Prostate gland (tissue), 2 donors: ENCODE measurements around the gene BTBD9. TPM values are rescaled to one million over a fixed set of nuclear protein-coding genes. Genes with fewer than 3 reads are reported as not detected.

Experiments
- DNase-seq: peaks from one replicate; pipeline ENCODE4 v3.0.0-alpha.2; 2019; ENCODE audit warnings: low spot score
- H3K27ac ChIP-seq, 2 donors: fragments of 200-600 bp; sonication (generic); 2 replicates each; pipeline ENCODE4 v1.5.1; 2017 to 2019
- H3K27me3 ChIP-seq: fragments of 200-600 bp; sonication (generic); replicated peaks from 2 replicates; pipeline ENCODE4 v1.5.1; 2019; ENCODE audit not compliant: insufficient read depth
- H3K36me3 ChIP-seq, 2 donors: fragments of 200-600 bp; sonication (generic); 1 replicate in 1 of 2; 2 replicates in 1 of 2; pipeline versions ENCODE4 v1.5.1 to v1.8.1; 2017 to 2019
- H3K4me1 ChIP-seq: fragments of 200-600 bp; sonication (generic); replicated peaks from 2 replicates; pipeline ENCODE4 v1.5.1; 2019
- H3K4me3 ChIP-seq, 2 donors: fragments of 200-600 bp; sonication (generic); 2 replicates each; pipeline ENCODE4 v1.5.1; 2017 to 2019
- H3K9me3 ChIP-seq: fragments of 200-600 bp; sonication (generic); 2 replicates; pipeline ENCODE4 v1.5.1; 2017
- CTCF ChIP-seq, 4 experiments: fragments of 200-600 bp in 2 of 4; fragments of 450-650 bp in 2 of 4; sonication (generic) in 2 of 4; IDR thresholded peaks; 1 replicate in 3 of 4; 2 replicates in 1 of 4; pipeline ENCODE4 v1.5.1; 2016 to 2019; ENCODE audit warnings: antibody characterized with exemption in 4 of 4, mild to moderate bottlenecking in 2 of 4, moderate library complexity in 2 of 4
- POLR2A ChIP-seq: fragments of 450-650 bp; IDR thresholded peaks from one replicate; pipeline ENCODE4 v1.6.1; 2016; ENCODE audit warnings: antibody characterized with exemption, mild to moderate bottlenecking
- POLR2AphosphoS5 ChIP-seq: sonication (generic); formaldehyde crosslinking; IDR thresholded peaks from one replicate; pipeline ENCODE4 v1.6.1; 2017; ENCODE audit warnings: antibody characterized with exemption
- WGBS: methylation state at CpG from one replicate; pipeline ENCODE4 v1.1.5; 2018; 5-methylcytosine and 5-hydroxymethylcytosine counted together
- intact Hi-C: fragments of 100-400 bp; cut with DNase I; formaldehyde crosslinking; loops from one replicate; pipeline ENCODE4 v1.14.2; 2022
- total RNA-seq, 2 donors: library from RNA; depleted of rRNA; stranded (reverse); fragments of >200 nt; gene quantifications; one replicate each; pipeline ENCODE4 v1.1.0, GENCODE V29; 2016

BTBD9 gene
- total RNA-seq, 2 donors from 2014 or later, result 11.2 to 17.4 TPM

- intact Hi-C loops, result no loop called here
- Histone ChIP-seq H3K4me3 (no peak overlapping the region), H3K4me1 (no peaks in the 10 kb centered on the region), H3K9me3 (no peaks in the 10 kb centered on the region), H3K36me3 (no peaks in the 10 kb centered on the region), H3K27ac (no peak overlapping the region), H3K27me3 (no peaks in the 10 kb centered on the region)
- TF ChIP-seq POLR2A, result no peak
- TF ChIP-seq CTCF (IDR thresholded peaks at IDR 0.05), result no peak
- no peak for TF ChIP-seq POLR2AphosphoS5
- DNase-seq, result no peak
- 94% methylated on average over 3 of the region's 3 CpGs for WGBS
These were observed 239.6 kb downstream of the BTBD9 start for GRCh38 chr6:38400101-38400500.

- Histone ChIP-seq H3K27ac (no peak overlapping the region), H3K36me3 (no peaks in the 10 kb centered on the region), H3K4me1 (no peaks in the 10 kb centered on the region), H3K9me3 (no peaks in the 10 kb centered on the region), H3K27me3 (no peaks in the 10 kb centered on the region), H3K4me3 (no peak overlapping the region)
- no peak for TF ChIP-seq POLR2AphosphoS5
- TF ChIP-seq POLR2A, result no peak
- TF ChIP-seq CTCF (IDR thresholded peaks at IDR 0.05), result no peak
- intact Hi-C loops, result no loop called here
- WGBS, result 93% methylated on average over 3 of the region's 3 CpGs
- DNase-seq, result no peak
These were observed 243.5 kb downstream of the BTBD9 start for GRCh38 chr6:38396209-38396608.

- no peak for DNase-seq
- H3K27ac ChIP-seq, result no peak overlapping the region
- no peaks in the 10 kb centered on the region for H3K27me3 ChIP-seq
- intact Hi-C loops, result no loop called here
- no peaks in the 10 kb centered on the region for H3K9me3 ChIP-seq
- WGBS, result 93% methylated on average over 1 of the region's 1 CpG
- no peak overlapping the region for H3K4me3 ChIP-seq
- no peaks in the 10 kb centered on the region for H3K4me1 ChIP-seq
- TF ChIP-seq POLR2AphosphoS5 (no peak), CTCF (IDR thresholded peaks at IDR 0.05) (no peak), POLR2A (no peak)
- H3K36me3 ChIP-seq, result no peaks in the 10 kb centered on the region
These were observed 245.7 kb downstream of the BTBD9 start for GRCh38 chr6:38393986-38394385.

GRCh38 chr6:38391626-38392579, 247.8 kb downstream of the BTBD9 start:
- Histone ChIP-seq H3K4me1 (no peaks in the 10 kb centered on the region), H3K27ac (no peak overlapping the region), H3K4me3 (no peak overlapping the region), H3K36me3 (no peaks in the 10 kb centered on the region), H3K27me3 (no peaks in the 10 kb centered on the region), H3K9me3 (no peaks in the 10 kb centered on the region)
- 86% methylated on average over 9 of the region's 9 CpGs for WGBS
- TF ChIP-seq POLR2AphosphoS5 (no peak), POLR2A (no peak), CTCF (IDR thresholded peaks at IDR 0.05) (no peak)
- intact Hi-C loops, result no loop called here
- DNase-seq, result no peak

DNA sequence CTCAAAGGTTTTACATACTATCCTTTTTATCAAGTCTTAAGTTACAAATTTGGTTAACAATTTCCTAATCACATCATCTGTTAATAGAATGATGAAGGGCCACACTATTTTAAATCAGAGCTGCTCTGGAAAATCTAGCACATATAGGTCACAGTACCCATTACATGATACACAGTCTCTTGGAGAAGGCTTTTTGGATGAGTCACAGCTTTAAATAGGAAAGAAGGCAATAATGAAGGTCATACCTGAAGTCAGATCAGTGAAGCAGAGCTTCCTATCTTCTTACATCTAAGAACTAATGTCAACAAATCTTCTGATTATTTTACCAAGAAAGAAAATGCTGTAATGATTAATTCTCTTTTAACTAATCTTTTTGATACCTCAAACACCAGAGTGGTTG, 248.5 kb downstream of the BTBD9 start:
- H3K4me3 ChIP-seq, result no peak overlapping the region
- no peaks in the 10 kb centered on the region for H3K9me3 ChIP-seq
- no peaks in the 10 kb centered on the region for H3K27me3 ChIP-seq
- no peak for DNase-seq
- no peak overlapping the region for H3K27ac ChIP-seq
- TF ChIP-seq POLR2A, result no peak
- TF ChIP-seq POLR2AphosphoS5, result no peak
- TF ChIP-seq CTCF (IDR thresholded peaks at IDR 0.05), result no peak
- intact Hi-C loops, result no loop called here
- H3K4me1 ChIP-seq, result no peaks in the 10 kb centered on the region
- H3K36me3 ChIP-seq, result no peaks in the 10 kb centered on the region
